HG03439 (cell line): ENCODE results near the gene PRAMEF26.
"Not testable (repeated sequence)": the region's sequence is repeated elsewhere in the genome, so short reads cannot be mapped to it uniquely, and the experiment has no call there.

Experiments used
- ATAC-seq: cut with Tn5 transposase; IDR thresholded peaks from one replicate; pipeline ENCODE4 v1.9.1; 2021; ENCODE audit warnings: mild to moderate bottlenecking, moderate library complexity; ENCODE audit not compliant: unreplicated experiment

PRAMEF26 gene

DNA sequence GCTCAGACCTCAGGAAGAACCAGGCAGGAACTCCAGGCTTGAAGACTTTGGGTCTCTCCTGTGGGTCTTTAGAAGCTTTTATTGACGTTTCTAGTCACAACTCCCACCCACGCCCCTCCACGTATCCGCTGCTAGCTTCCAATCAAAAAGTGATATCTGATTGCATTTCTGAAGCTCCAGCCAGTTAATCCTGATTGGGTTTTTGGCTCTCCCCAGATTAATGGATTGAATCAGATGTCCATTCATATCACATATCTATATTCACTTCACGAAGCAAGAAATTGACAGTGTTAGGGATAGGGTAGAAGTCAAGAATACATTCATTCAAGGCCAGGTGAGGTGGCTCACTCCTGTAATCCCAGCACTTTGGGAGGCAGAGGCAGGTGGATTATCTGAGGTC is at the start of gene PRAMEF26:
Gene PRAMEF26, minus strand, starts transcription at position 101 of the 400 bp plus-strand sequence. CDS start 2,914 bp downstream, outside the sequence.
- not testable (repeated sequence) for ATAC-seq

DNA sequence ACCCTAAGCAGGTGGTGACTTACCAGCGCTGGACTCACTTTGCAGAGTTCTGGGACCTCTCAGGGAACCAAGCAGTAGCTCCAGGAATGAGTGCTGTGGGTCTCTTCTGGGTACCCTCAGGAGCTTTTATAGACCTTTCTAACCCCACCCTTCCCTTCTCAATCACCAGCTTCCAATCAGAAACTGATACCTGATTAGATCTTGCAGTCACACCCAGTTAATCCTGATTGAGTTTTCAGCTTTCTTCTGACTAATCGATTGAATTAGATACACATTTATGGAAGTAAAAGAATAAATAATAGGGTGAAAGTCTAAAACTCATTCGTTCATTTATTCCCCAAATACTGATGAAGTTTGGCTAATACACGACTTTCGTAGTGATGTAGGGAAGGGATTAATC is 45.5 kb upstream of the PRAMEF26 start, which contains the start of gene PRAMEF13:
Gene PRAMEF13, minus strand, starts transcription at position 101 of the 400 bp plus-strand sequence. CDS start 1,820 bp downstream, outside the sequence.
- ATAC-seq, result not testable (repeated sequence)

DNA sequence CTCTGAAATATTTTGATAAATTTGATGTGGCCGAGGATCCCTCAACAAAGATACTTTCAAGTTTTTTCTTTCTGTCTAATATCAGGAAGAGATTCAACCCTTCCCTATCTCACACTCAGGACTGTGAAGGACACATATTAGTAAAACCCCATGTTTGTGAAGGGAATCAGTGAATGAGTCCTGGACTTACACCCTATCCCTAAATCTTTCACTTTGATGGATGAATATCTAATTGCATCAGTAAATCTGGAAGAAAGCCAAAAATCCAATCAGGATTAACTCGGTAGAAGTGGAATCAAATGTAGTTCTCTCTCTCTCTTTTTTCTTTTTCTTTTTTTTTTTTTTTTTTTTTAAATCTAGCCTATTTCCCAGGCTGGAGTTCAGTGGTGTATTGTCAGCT is 15.7 kb upstream of the PRAMEF26 start, which contains the start of gene PRAMEF9:
Gene PRAMEF9, plus strand, starts transcription at position 301 of the 400 bp plus-strand sequence. CDS start 3,433 bp downstream, outside the sequence.
- not testable (repeated sequence) for ATAC-seq

DNA sequence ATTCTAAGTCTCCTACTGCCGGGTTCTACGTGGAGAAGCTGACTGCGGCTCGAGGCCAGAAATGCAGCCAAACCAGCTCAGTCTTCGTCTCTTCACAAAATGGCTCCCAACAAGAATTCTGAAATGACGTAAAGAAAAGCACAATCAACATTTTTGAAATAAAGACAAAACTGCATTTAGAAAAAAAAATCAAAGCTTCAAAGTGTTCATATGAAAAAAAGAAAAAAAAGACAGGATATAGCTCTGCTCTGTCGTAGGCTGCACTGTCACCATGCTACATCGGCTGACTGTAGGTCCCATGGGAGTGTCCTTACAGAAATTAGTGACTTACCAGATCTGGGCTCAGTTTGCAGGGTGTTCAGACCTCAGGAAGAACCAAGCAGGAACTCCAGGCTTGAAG is 9.7 kb upstream of the PRAMEF26 start, which contains the start of gene HNRNPCL4:
Gene HNRNPCL4, minus strand, starts transcription at position 101 of the 400 bp plus-strand sequence. CDS start 164 bp downstream, outside the sequence.
- not testable (repeated sequence) for ATAC-seq

DNA sequence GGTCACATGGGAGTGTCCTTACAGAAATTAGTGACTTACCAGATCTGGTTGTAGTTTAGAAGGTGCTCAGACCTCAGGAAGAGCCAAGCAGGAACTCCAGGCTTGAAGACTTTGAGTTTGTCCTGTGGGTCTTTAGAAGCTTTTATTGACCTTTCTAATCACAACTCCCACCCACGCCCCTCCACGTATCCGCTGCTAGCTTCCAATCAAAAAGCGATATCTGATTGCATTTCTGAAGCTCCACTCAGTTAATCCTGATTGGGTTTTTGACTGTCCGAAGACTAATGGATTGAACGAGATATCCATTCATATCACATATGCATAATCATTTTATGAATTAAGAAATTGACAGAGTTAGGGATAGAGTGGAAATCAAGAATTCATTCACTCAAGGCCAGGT is 39.1 kb downstream of the PRAMEF26 start, which contains the start of gene HNRNPCL2:
Gene HNRNPCL2, minus strand, starts transcription at position 101 of the 400 bp plus-strand sequence. CDS start 454 bp downstream, outside the sequence.
- ATAC-seq, result not testable (repeated sequence)
